A549 (cell line): Measurements from ENCODE around the gene NRSN2.

ENCODE experiments used
- EHMT2 ChIP-seq: fragments of 200-600 bp; sonication (generic); IDR thresholded peaks from 2 replicates; pipeline ENCODE4 v1.6.1; 2016; ENCODE audit warnings: antibody characterized with exemption, low read depth, mild to moderate bottlenecking, moderate library complexity
- EP300 ChIP-seq, 2 experiments: fragments of >200 bp; sonication (Bioruptor Twin); formaldehyde crosslinking; IDR thresholded peaks; 2 replicates in 1 of 2; 3 replicates in 1 of 2; pipeline ENCODE4 v1.6.1; 2016 to 2017
- HDAC2 ChIP-seq: fragments of 200-600 bp; sonication (generic); IDR thresholded peaks from 2 replicates; pipeline ENCODE4 v1.6.1; 2016
- KDM1A ChIP-seq: fragments of 200-600 bp; sonication (generic); IDR thresholded peaks from 2 replicates; pipeline ENCODE4 v1.6.1; 2016; ENCODE audit warnings: low read depth, mild to moderate bottlenecking
- MAZ ChIP-seq: fragments of 150-350 bp; IDR thresholded peaks from 2 replicates; pipeline ENCODE4 v1.6.1; 2014; ENCODE audit warnings: antibody characterized with exemption, low read depth, low read length, borderline replicate concordance
- POLR2A ChIP-seq: IDR thresholded peaks from 2 replicates; pipeline ENCODE4 v1.6.1; 2012; ENCODE audit warnings: mild to moderate bottlenecking, low read length
- RFX5 ChIP-seq: fragments of 450-650 bp; IDR thresholded peaks from 2 replicates; pipeline ENCODE4 v1.7.1; 2014; ENCODE audit warnings: antibody characterized with exemption, mild to moderate bottlenecking, moderate library complexity
- TP53 ChIP-seq: fragments of 250-450 bp; sonication (Bioruptor Pico); IDR thresholded peaks from 2 replicates; pipeline ENCODE4 v1.5.0; 2021; ENCODE audit warnings: mild to moderate bottlenecking, moderate library complexity
- TF ChIP-seq, protein P1 (sequence below): fragments of >200 bp; sonication (Bioruptor Twin); formaldehyde crosslinking; IDR thresholded peaks from 3 replicates; pipeline ENCODE4 v1.5.1; 2016
- TF ChIP-seq, protein P2 (sequence below): fragments of >200 bp; sonication (Bioruptor Twin); formaldehyde crosslinking; IDR thresholded peaks from 2 replicates; pipeline ENCODE4 v1.6.1; 2016
- TF ChIP-seq, protein P3 (sequence below): fragments of 200-600 bp; sonication (generic); IDR thresholded peaks from 2 replicates; pipeline ENCODE4 v1.6.1; 2016; ENCODE audit warnings: antibody characterized with exemption, mild to moderate bottlenecking, moderate library complexity
- TF ChIP-seq, protein P4 (sequence below): fragments of 450-650 bp; IDR thresholded peaks from 2 replicates; pipeline ENCODE4 v1.6.1; 2014; ENCODE audit warnings: antibody characterized with exemption

DNA sequence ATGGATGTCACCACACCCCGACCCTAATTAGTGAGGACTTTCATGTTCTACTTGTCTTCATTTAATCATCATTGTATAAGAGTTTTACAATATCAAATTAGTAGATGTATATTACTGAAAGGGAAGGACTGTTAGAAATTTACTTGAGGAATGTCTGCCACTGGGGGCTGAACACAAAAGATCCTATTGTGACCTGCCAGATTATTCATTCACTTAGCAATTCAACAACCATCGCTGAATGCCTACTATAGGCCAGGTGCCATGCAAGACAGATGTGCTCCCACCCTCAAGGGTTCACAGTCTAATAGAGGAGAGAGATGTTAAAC is 53.2 kb downstream of the NRSN2 start:
- no peak for TF ChIP-seq POLR2A
- TF ChIP-seq, protein P1, sequence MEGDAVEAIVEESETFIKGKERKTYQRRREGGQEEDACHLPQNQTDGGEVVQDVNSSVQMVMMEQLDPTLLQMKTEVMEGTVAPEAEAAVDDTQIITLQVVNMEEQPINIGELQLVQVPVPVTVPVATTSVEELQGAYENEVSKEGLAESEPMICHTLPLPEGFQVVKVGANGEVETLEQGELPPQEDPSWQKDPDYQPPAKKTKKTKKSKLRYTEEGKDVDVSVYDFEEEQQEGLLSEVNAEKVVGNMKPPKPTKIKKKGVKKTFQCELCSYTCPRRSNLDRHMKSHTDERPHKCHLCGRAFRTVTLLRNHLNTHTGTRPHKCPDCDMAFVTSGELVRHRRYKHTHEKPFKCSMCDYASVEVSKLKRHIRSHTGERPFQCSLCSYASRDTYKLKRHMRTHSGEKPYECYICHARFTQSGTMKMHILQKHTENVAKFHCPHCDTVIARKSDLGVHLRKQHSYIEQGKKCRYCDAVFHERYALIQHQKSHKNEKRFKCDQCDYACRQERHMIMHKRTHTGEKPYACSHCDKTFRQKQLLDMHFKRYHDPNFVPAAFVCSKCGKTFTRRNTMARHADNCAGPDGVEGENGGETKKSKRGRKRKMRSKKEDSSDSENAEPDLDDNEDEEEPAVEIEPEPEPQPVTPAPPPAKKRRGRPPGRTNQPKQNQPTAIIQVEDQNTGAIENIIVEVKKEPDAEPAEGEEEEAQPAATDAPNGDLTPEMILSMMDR, result no peak
- no peak for TF ChIP-seq HDAC2
- TF ChIP-seq RFX5, result no peak
- no peak for TF ChIP-seq KDM1A
- no peak for TF ChIP-seq EP300 (IDR thresholded peaks at IDR 0.05)
- TF ChIP-seq MAZ, result no peak
- TF ChIP-seq, protein P2, sequence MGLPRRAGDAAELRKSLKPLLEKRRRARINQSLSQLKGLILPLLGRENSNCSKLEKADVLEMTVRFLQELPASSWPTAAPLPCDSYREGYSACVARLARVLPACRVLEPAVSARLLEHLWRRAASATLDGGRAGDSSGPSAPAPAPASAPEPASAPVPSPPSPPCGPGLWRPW, result no peak
- TF ChIP-seq TP53 (CRISPR knock-in tag), result no peak
- TF ChIP-seq EHMT2, result no peak
- TF ChIP-seq, protein P3, sequence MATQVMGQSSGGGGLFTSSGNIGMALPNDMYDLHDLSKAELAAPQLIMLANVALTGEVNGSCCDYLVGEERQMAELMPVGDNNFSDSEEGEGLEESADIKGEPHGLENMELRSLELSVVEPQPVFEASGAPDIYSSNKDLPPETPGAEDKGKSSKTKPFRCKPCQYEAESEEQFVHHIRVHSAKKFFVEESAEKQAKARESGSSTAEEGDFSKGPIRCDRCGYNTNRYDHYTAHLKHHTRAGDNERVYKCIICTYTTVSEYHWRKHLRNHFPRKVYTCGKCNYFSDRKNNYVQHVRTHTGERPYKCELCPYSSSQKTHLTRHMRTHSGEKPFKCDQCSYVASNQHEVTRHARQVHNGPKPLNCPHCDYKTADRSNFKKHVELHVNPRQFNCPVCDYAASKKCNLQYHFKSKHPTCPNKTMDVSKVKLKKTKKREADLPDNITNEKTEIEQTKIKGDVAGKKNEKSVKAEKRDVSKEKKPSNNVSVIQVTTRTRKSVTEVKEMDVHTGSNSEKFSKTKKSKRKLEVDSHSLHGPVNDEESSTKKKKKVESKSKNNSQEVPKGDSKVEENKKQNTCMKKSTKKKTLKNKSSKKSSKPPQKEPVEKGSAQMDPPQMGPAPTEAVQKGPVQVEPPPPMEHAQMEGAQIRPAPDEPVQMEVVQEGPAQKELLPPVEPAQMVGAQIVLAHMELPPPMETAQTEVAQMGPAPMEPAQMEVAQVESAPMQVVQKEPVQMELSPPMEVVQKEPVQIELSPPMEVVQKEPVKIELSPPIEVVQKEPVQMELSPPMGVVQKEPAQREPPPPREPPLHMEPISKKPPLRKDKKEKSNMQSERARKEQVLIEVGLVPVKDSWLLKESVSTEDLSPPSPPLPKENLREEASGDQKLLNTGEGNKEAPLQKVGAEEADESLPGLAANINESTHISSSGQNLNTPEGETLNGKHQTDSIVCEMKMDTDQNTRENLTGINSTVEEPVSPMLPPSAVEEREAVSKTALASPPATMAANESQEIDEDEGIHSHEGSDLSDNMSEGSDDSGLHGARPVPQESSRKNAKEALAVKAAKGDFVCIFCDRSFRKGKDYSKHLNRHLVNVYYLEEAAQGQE, result no peak
- TF ChIP-seq, protein P4, sequence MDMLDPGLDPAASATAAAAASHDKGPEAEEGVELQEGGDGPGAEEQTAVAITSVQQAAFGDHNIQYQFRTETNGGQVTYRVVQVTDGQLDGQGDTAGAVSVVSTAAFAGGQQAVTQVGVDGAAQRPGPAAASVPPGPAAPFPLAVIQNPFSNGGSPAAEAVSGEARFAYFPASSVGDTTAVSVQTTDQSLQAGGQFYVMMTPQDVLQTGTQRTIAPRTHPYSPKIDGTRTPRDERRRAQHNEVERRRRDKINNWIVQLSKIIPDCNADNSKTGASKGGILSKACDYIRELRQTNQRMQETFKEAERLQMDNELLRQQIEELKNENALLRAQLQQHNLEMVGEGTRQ, result no peak
